ENCODE results near the gene MC1R.
"Not testable (repeated sequence)": the region's sequence is repeated elsewhere in the genome, so short reads cannot be mapped to it uniquely, and the experiment has no call there.

Gene MC1R

GRCh38 chr16:89965447-89966225, 47.0 kb downstream of the MC1R start:
- DNase-seq: no peak

DNA sequence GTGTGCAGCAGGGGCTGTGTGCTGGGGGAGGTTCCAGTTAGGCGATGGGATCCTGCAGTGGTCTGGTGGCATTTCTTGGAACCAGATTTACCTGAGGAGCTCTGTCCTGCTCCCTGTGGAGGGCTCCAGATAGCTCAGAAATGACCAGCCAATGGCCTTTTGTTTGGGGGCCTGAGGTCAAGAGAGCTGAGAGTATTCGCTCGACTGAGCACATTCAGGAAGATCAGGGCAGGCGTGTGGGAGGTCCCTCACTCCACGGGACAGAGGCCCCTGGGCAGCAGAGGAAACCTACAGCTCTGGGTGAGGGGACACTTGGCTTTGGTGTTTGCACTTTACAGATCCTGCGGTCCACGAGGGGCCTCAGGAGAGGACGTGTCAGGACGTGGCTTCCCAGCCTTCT, 48.1 kb downstream of the MC1R start:
- DNase-seq: no peak

GRCh38 chr16:89967436-89967835, 48.8 kb downstream of the MC1R start:
- not testable (repeated sequence) for DNase-seq

DNA sequence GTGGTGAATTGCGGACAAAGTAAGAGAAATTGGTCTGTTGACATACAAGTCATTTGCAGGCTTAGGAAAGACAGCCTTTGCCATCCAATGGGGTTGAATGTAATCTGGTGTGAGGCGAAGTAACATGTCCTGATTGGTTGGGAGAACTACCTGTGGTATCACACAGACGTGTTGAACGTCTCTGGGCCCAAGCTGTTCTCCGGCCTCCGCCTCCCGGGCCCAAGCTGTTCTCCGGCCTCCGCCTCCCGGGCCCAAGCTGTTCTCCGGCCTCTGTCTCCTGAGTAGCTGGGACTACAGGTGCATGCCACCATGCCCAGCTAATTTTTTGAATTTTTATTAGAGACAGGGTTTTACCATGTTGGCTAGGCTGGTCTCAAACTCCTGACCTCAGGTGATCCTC, 49.4 kb downstream of the MC1R start:
- not testable (repeated sequence) for DNase-seq

GRCh38 chr16:89969741-89970410, 51.2 kb downstream of the MC1R start:
- no peak for DNase-seq

Measured in NCI-H1105 (cell line).